AG04449 (cell line): Measurements from ENCODE around the gene VCL.

Experiments used
- CTCF ChIA-PET: fragments of 350-600 bp; formaldehyde crosslinking; extraction: SDS; loops from one replicate; lab custom pipeline; 2021; ENCODE audit warnings: antibody characterized with exemption; lab: Yijun Ruan, JAX
- POLR2A ChIA-PET: fragments of 400-600, 350-600 bp; formaldehyde crosslinking; extraction: SDS; loops from one replicate; lab custom pipeline; 2020; ENCODE audit warnings: antibody characterized with exemption, inconsistent platforms; lab: Yijun Ruan, JAX
- DNase-seq: peaks from one replicate; pipeline ENCODE4 v3.0.0-alpha.2; 2010; ENCODE audit warnings: low read depth, low spot score
- H3K4me3 ChIP-seq: 2 replicates; pipeline ENCODE4 v1.5.1; 2011; ENCODE audit warnings: low read depth, mild to moderate bottlenecking, control low read depth, low read length
- TF ChIP-seq, protein P1 (sequence below): IDR thresholded peaks from one replicate; pipeline ENCODE4 v1.5.1; 2011; ENCODE audit warnings: mild to moderate bottlenecking, moderate library complexity, low read length, control low read depth, inconsistent platforms; ENCODE audit not compliant: insufficient read depth; ENCODE audit errors: missing control alignments

Gene VCL

DNA sequence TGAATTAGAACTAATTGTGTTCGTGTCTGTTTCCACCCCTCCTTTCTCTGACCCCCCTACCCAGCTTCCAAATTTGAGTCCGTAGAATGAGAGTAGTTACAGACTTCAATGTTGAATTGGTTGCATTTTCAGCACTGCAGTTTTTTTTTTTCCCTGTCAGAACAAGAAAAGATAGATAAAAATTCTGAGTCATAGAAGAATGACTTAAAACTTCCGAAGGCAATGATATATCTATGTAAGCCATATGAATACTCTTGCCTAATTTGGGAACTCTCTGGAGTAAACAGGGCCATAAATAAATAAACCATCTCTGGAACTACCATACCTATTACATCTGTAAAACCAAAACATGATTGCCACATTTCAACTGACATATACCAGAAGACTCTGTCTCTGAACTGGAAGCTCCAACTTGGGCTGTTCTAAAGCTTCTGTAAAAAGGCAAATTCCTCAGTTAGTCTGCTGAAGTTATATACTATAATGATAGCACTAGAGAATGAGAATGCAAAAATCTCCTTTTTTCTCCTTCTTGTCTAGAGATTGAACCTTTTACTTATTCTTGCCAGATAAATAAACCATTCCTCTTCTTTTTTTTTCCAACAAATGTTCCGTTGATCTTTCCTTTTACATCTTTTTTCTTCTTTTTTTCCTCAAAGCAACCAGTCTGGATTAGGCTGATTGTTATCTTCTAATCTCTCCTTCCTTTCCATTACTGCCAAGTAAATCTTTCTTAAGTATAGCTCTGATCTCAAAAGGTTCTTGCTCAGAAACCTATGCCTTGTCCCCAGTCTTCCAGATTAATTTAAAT, 23.5 kb downstream of the VCL start:
- ChIA-PET POLR2A (interaction anchor here (0.6 to 2.7 kb wide), 3 partner anchors 11 to 22 kb away, joined by 3 to 10 read pairs (median 4); no protein-coding TSS in a partner anchor), CTCF (interaction anchor here (0.9 to 2.5 kb wide), 4 partner anchors 10 to 65 kb away, joined by 3 to 6 read pairs (median 4); no protein-coding TSS in a partner anchor)
- TF ChIP-seq, protein P1, sequence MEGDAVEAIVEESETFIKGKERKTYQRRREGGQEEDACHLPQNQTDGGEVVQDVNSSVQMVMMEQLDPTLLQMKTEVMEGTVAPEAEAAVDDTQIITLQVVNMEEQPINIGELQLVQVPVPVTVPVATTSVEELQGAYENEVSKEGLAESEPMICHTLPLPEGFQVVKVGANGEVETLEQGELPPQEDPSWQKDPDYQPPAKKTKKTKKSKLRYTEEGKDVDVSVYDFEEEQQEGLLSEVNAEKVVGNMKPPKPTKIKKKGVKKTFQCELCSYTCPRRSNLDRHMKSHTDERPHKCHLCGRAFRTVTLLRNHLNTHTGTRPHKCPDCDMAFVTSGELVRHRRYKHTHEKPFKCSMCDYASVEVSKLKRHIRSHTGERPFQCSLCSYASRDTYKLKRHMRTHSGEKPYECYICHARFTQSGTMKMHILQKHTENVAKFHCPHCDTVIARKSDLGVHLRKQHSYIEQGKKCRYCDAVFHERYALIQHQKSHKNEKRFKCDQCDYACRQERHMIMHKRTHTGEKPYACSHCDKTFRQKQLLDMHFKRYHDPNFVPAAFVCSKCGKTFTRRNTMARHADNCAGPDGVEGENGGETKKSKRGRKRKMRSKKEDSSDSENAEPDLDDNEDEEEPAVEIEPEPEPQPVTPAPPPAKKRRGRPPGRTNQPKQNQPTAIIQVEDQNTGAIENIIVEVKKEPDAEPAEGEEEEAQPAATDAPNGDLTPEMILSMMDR = no peak
- no peak overlapping the region for H3K4me3 ChIP-seq
- DNase-seq = no peak

DNA sequence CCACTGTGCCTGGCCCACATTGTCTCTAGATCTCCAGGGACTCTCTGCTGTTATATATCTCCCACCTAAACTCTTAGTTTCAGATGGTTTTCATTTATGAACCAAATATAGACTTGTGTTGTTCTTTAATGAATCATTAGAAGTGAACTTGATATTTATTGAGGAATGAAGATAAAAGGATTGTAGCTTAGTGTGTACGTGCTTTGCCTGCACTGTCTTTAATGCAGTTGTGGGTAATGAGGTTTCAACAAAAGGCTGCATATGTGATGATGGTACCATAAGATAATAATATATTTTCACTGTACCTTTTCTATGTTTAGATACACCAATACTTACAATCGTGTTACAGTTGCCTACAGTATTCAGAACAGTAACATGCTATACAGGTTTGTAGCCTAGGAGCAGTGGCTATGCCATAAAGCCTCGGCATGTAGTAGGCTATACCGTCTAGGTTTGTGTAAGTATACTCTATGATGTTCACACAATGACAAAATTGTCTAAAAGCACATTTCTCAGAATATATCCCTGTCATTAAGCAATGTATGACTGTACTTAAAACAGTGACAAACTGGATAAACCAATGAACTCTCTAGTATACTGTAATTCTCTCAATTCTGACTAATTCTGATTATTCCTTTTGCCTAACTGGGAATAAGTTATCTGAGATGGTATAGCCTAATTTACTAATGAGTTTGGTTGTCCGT, 25.2 kb downstream of the VCL start:
- POLR2A ChIA-PET = no interaction called here
- TF ChIP-seq, protein P1 = no peak
- CTCF ChIA-PET = interaction anchor here (0.9 to 4.4 kb wide), 4 partner anchors 9 to 58 kb away, joined by 4 to 25 read pairs (median 6); no protein-coding TSS in a partner anchor
- DNase-seq = no peak
- no peak overlapping the region for H3K4me3 ChIP-seq

DNA sequence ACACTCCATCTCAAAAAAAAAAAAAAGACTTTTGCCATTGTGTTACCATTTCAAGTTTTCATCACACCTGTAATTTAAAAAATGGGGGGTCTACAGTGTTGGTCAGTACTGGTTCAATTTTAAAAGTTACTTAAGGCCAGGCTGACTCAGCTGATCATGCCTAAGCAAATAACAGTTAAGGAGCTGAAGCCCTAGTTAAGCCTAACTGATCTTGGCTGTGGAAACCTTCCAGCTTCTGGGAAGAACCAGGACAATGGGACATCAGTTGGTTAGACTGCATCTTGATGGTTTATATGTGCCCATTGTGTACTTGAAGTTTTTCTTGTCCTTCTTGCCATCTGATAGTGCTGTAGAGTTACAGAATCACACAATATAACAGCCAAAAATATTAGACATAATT, 26.7 kb downstream of the VCL start:
- TF ChIP-seq, protein P1 = no peak
- POLR2A ChIA-PET = interaction anchor here (0.8 to 1.2 kb wide), 2 partner anchors 16 to 24 kb away, joined by 3 read pairs; no protein-coding TSS in a partner anchor
- CTCF ChIA-PET = interaction anchor here (0.9 to 4.4 kb wide), 3 partner anchors 10 to 85 kb away, joined by 3 to 25 read pairs (median 5); no protein-coding TSS in a partner anchor
- H3K4me3 ChIP-seq = no peak overlapping the region
- no peak for DNase-seq

DNA sequence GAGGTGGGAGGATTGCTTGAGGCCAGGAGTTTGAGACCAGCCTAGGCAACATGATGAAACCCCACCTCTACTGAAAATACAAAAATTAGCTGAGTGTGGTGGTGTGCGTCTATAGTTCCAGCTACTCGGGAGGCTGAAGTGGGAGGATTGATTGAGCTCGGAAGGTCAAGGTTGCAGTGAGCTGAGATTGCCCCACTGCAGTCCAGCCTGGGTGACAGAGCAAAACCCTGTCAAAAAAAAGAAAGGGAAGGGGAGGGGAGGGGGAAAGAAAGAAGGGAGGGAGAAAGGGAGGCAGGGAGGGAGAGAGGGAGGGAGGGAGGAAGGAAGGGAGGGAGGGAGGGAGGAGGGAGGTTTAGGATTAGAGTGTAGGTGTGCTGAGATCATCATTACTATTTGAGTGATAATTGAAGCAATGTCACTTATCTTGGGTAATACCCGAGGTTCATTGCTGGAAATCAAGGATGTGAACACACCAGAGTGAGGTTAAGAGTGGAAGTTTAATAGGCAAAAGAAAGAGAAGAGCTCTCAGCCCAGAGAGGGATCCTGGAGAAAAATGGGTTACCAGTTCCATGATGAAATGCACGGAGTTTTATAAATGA, 27.6 kb downstream of the VCL start:
- POLR2A ChIA-PET = no interaction called here
- CTCF ChIA-PET = interaction anchor here (0.8 to 4.4 kb wide), 9 partner anchors 9 to 148 kb away, joined by 3 to 25 read pairs (median 5); no protein-coding TSS in a partner anchor
- TF ChIP-seq, protein P1 = no peak
- H3K4me3 ChIP-seq = no peak overlapping the region
- DNase-seq = no peak

DNA sequence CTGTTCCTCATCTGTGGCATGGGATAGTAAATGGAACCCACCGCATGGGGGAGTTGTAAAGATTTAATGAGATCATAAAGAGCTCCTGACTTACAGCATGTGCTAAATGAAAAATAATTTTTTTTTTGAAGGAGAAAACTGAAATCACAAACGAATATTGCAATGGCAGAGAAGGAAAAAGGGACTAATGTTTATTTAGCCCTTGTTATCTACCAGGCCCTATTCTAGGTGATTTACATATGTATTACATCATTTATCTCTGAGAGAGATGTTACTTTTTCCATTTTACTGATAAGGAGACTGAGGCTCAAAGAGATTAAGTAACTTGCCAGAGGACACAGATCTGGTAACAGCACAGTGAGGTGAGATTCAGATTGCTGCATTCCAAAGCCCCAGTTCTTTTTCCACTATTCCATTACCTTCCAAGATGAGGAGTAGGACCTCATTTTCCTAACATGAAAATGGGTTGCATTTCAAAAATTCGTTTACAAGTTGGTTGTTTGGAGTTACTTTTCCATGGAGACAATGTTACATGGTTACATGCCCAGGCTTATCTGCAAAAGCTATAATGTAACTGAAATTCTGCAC, 28.6 kb downstream of the VCL start:
- no peak overlapping the region for H3K4me3 ChIP-seq
- no peak for DNase-seq
- ChIA-PET CTCF (interaction anchor here (0.8 to 4.4 kb wide), 8 partner anchors 8 to 149 kb away, joined by 3 to 25 read pairs (median 6); no protein-coding TSS in a partner anchor), POLR2A (no interaction called here)
- TF ChIP-seq, protein P1 = no peak
